ENCODE measurements around the gene CDC25B.

DNA sequence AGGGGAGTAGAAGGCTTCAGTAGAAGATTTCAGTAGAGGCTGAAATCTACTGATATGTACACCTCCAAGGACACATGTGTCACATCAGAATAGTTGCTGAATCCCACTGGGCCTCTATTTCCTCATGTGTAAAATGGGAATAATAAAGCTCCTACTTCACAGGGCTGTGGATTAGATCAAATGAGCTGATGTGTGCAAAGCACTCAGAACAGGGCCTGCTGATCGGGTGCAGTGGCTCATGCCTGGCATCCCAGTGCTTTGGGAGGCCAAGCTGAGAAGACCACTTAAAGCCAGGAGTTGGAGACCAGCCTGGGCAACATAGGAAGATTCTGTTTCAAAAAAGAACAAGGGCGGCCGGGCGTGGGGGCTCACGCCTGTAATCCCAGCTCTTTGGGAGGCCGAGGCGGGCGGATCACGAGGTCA lies 16.2 kb downstream of the CDC25B start:
- TF ChIP-seq POLR2A (IDR thresholded peaks at IDR 0.05; ENCODE audit: extremely low read depth, insufficient read length) (no peak), CTCF (IDR thresholded peaks at IDR 0.05; ENCODE audit: low read depth, low read length) (no peak), MYC (IDR thresholded peaks at IDR 0.05; ENCODE audit: low read depth, low read length) (no peak)

Data from NB4 (cell line).